ENCODE measurements around the gene S100A9. TPM values are rescaled to one million over a fixed set of nuclear protein-coding genes. Genes with fewer than 3 reads are reported as not detected.

Gene S100A9
- total RNA-seq, 1 donor from 2014 or later, result not detected

GRCh38 chr1:153364766-153365666 lies 7.4 kb downstream of the S100A9 start:
- Mint-ChIP-seq H3K4me3 (no peak overlapping the region), H3K27ac (ENCODE audit: unreplicated experiment) (no peak overlapping the region), H3K36me3 (ENCODE audit: low read depth) (no peaks in the 10 kb centered on the region), H3K27me3 (ENCODE audit: low read depth) (peaks cover 47% of the 10 kb centered on the region), H3K4me1 (no peaks in the 10 kb centered on the region), H3K9me3 (no peaks in the 10 kb centered on the region)
- TF ChIP-seq, protein P1, sequence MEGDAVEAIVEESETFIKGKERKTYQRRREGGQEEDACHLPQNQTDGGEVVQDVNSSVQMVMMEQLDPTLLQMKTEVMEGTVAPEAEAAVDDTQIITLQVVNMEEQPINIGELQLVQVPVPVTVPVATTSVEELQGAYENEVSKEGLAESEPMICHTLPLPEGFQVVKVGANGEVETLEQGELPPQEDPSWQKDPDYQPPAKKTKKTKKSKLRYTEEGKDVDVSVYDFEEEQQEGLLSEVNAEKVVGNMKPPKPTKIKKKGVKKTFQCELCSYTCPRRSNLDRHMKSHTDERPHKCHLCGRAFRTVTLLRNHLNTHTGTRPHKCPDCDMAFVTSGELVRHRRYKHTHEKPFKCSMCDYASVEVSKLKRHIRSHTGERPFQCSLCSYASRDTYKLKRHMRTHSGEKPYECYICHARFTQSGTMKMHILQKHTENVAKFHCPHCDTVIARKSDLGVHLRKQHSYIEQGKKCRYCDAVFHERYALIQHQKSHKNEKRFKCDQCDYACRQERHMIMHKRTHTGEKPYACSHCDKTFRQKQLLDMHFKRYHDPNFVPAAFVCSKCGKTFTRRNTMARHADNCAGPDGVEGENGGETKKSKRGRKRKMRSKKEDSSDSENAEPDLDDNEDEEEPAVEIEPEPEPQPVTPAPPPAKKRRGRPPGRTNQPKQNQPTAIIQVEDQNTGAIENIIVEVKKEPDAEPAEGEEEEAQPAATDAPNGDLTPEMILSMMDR (conservative IDR thresholded peaks at IDR 0.05), result no peak
- DNase-seq (ENCODE audit: low read depth, low spot score), result no peak

GRCh38 chr1:153365696-153366095 lies 8.0 kb downstream of the S100A9 start:
- no peaks in the 10 kb centered on the region for H3K4me1 Mint-ChIP-seq
- no peak overlapping the region for H3K4me3 Mint-ChIP-seq
- H3K27ac Mint-ChIP-seq (ENCODE audit: unreplicated experiment), result no peak overlapping the region
- H3K36me3 Mint-ChIP-seq (ENCODE audit: low read depth), result no peaks in the 10 kb centered on the region
- H3K9me3 Mint-ChIP-seq, result no peaks in the 10 kb centered on the region
- H3K27me3 Mint-ChIP-seq (ENCODE audit: low read depth), result peaks cover 52% of the 10 kb centered on the region
- TF ChIP-seq, protein P1 (conservative IDR thresholded peaks at IDR 0.05), result no peak
- DNase-seq (ENCODE audit: low read depth, low spot score), result no peak

DNA sequence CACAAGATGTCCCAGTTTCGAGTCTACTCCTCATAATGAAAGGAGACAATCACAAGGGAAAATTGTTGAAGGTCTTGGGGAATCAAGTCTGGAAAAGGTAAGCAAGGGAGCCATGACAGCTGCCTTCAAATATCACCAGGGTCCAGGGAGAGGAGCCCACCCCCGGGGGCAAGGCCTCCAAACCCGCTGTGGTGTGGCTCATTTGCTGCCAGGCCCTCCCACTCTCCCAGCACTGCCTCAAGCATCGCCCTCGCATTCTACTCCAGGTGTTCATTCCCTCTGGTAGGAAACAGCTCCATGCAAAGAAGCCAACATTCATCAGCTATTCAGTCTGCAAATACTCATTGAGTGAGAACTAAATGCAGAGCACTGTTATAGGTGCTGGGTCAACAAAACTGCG lies 8.6 kb downstream of the S100A9 start:
- TF ChIP-seq, protein P1 (conservative IDR thresholded peaks at IDR 0.05), result no peak
- Mint-ChIP-seq H3K4me1 (no peaks in the 10 kb centered on the region), H3K36me3 (ENCODE audit: low read depth) (no peaks in the 10 kb centered on the region), H3K27me3 (ENCODE audit: low read depth) (peaks cover 54% of the 10 kb centered on the region), H3K4me3 (no peak overlapping the region), H3K27ac (ENCODE audit: unreplicated experiment) (no peak overlapping the region), H3K9me3 (no peaks in the 10 kb centered on the region)
- DNase-seq (ENCODE audit: low read depth, low spot score), result no peak

- no peaks in the 10 kb centered on the region for H3K4me1 Mint-ChIP-seq
Observed at GRCh38 chr1:153367090-153367489, 9.4 kb downstream of the S100A9 start.

DNA sequence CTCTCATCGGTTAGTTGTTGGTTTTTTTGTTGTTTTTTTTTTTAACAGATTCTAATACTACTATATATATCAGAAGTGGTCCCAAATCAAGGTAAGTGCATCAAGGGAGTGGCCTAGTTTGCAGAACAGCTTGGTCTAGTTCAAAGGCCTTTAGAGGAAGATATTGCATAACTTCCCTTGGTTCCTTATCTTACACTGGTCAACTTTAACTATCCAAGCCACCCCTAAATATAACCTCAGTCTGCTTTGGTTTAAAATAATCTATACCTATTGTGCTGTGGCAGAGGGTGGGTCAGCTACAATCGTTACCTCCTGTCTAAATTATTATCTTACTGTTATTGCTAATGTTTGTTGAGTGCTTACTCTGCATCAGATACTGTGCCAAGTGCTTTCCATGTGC lies 10.8 kb downstream of the S100A9 start:
- Mint-ChIP-seq H3K4me1 (no peaks in the 10 kb centered on the region), H3K27me3 (ENCODE audit: low read depth) (peaks cover 56% of the 10 kb centered on the region), H3K27ac (ENCODE audit: unreplicated experiment) (no peak overlapping the region), H3K36me3 (ENCODE audit: low read depth) (no peaks in the 10 kb centered on the region), H3K4me3 (no peak overlapping the region), H3K9me3 (no peaks in the 10 kb centered on the region)
- DNase-seq (ENCODE audit: low read depth, low spot score), result no peak
- TF ChIP-seq, protein P1 (conservative IDR thresholded peaks at IDR 0.05), result no peak

More at GRCh38 chr1:153367090-153367489, 9.4 kb downstream of the S100A9 start:
- Mint-ChIP-seq H3K27me3 (ENCODE audit: low read depth) (peaks cover 62% of the 10 kb centered on the region), H3K27ac (ENCODE audit: unreplicated experiment) (no peak overlapping the region), H3K36me3 (ENCODE audit: low read depth) (no peaks in the 10 kb centered on the region), H3K4me3 (no peak overlapping the region), H3K9me3 (no peaks in the 10 kb centered on the region)
- TF ChIP-seq, protein P1 (conservative IDR thresholded peaks at IDR 0.05), result no peak
- DNase-seq (ENCODE audit: low read depth, low spot score), result no peak
